GM23338 (cell line): ENCODE measurements around the gene DENND2C. TPM values are rescaled to one million over a fixed set of nuclear protein-coding genes. Genes with fewer than 3 reads are reported as not detected.

Source experiments
- ATAC-seq: fragments of 200-7000 bp; cut with Tn5 transposase; 3 replicates; pipeline ENCODE4 v1.9.1; 2020
- DNase-seq: peaks from one replicate; pipeline ENCODE4 v3.0.0-alpha.2; 2015; ENCODE audit warnings: low spot score
- H2AFZ ChIP-seq: fragments of 200-600 bp; sonication (generic); 2 replicates; pipeline ENCODE4 v1.8.0; 2016; ENCODE audit warnings: antibody characterized with exemption, mild to moderate bottlenecking, moderate library complexity
- H3F3A ChIP-seq: fragments of 200-600 bp; sonication (generic); replicated peaks from 2 replicates; pipeline ENCODE4 v1.8.0; 2017; ENCODE audit warnings: antibody characterized with exemption, mixed run types, low read depth
- H3K27ac ChIP-seq: fragments of 200-600 bp; sonication (generic); 2 replicates; pipeline ENCODE4 v1.6.1; 2016; ENCODE audit warnings: low read depth
- H3K27me3 ChIP-seq: fragments of 200-600 bp; sonication (generic); 2 replicates; pipeline ENCODE4 v1.8.0; 2016; ENCODE audit warnings: mild to moderate bottlenecking, mixed run types, moderate library complexity; ENCODE audit not compliant: insufficient read depth
- H3K36me3 ChIP-seq: fragments of 200-600 bp; sonication (generic); 2 replicates; pipeline ENCODE4 v1.8.0; 2016; ENCODE audit warnings: mild to moderate bottlenecking; ENCODE audit not compliant: insufficient read depth
- H3K4me1 ChIP-seq: fragments of 200-600 bp; sonication (generic); 2 replicates; pipeline ENCODE4 v1.8.0; 2016; ENCODE audit warnings: mild to moderate bottlenecking, moderate library complexity; ENCODE audit not compliant: insufficient read depth
- H3K4me2 ChIP-seq: fragments of 200-600 bp; sonication (generic); 2 replicates; pipeline ENCODE4 v1.7.1; 2017; ENCODE audit warnings: mixed run types
- H3K4me3 ChIP-seq: fragments of 200-600 bp; sonication (generic); 2 replicates; pipeline ENCODE4 v1.6.1; 2016; ENCODE audit warnings: mixed run types
- H3K79me2 ChIP-seq: fragments of 200-600 bp; sonication (generic); replicated peaks from 2 replicates; pipeline ENCODE4 v1.8.0; 2017; ENCODE audit warnings: mild to moderate bottlenecking; ENCODE audit not compliant: insufficient read depth
- H3K9me2 ChIP-seq: fragments of 200-600 bp; sonication (generic); 2 replicates; pipeline ENCODE4 v1.8.0; 2017; ENCODE audit not compliant: insufficient read depth
- H4K20me1 ChIP-seq: fragments of 200-600 bp; sonication (generic); replicated peaks from 2 replicates; pipeline ENCODE4 v1.8.0; 2017; ENCODE audit warnings: mild to moderate bottlenecking; ENCODE audit not compliant: insufficient read depth
- H3K27ac Mint-ChIP-seq: 2 replicates; pipeline ENCODE4 v1.8.0; 2020; ENCODE audit warnings: inconsistent platforms, mild to moderate bottlenecking, moderate library complexity, mixed read lengths
- H3K27me3 Mint-ChIP-seq: 3 replicates; pipeline ENCODE4 v1.8.0; 2022; ENCODE audit warnings: low read depth, mild to moderate bottlenecking, moderate library complexity, mixed read lengths, inconsistent platforms; ENCODE audit not compliant: insufficient read depth, poor library complexity
- H3K36me3 Mint-ChIP-seq: 3 replicates; pipeline ENCODE4 v1.8.0; 2021; ENCODE audit warnings: low read depth, mild to moderate bottlenecking, inconsistent platforms, moderate library complexity, mixed read lengths
- H3K4me1 Mint-ChIP-seq: 3 replicates; pipeline ENCODE4 v1.8.0; 2020; ENCODE audit warnings: mild to moderate bottlenecking, inconsistent platforms, mixed read lengths
- H3K4me3 Mint-ChIP-seq: 3 replicates; pipeline ENCODE4 v1.8.0; 2021; ENCODE audit warnings: moderate library complexity, mild to moderate bottlenecking, inconsistent platforms, mixed read lengths
- H3K9me3 Mint-ChIP-seq: 3 replicates; pipeline ENCODE4 v1.8.0; 2020; ENCODE audit warnings: moderate library complexity, mild to moderate bottlenecking, inconsistent platforms, mixed read lengths
- CREB1 ChIP-seq: fragments of 250-450 bp; sonication (Bioruptor Pico); IDR thresholded peaks from 2 replicates; pipeline ENCODE4 v1.5.0; 2020; ENCODE audit warnings: low read depth, mild to moderate bottlenecking, moderate library complexity
- CTCF ChIP-seq, 2 experiments: fragments of 200-600 bp in 1 of 2; sonication (generic) in 1 of 2; conservative IDR thresholded peaks; 2 replicates each; pipeline versions ENCODE4 v1.5.1 to v1.6.1; 2016 to 2017; ENCODE audit warnings: antibody characterized with exemption in 2 of 2, low read depth in 2 of 2, mild to moderate bottlenecking in 2 of 2, moderate library complexity in 1 of 2
- ETS1 ChIP-seq: IDR thresholded peaks from 2 replicates; pipeline ENCODE4 v1.6.1; 2016; ENCODE audit warnings: antibody characterized with exemption
- EZH2 ChIP-seq: fragments of 200-600 bp; sonication (generic); IDR thresholded peaks from one replicate; pipeline ENCODE4 v1.8.0; 2017; ENCODE audit warnings: antibody characterized with exemption, mild to moderate bottlenecking, low read depth; ENCODE audit not compliant: unreplicated experiment
- EZH2phosphoT487 ChIP-seq: fragments of 200-600 bp; sonication (generic); IDR thresholded peaks from one replicate; pipeline ENCODE4 v1.8.1; 2018; ENCODE audit warnings: antibody characterized with exemption; ENCODE audit not compliant: unreplicated experiment
- JUNB ChIP-seq: IDR thresholded peaks from one replicate; pipeline ENCODE4 v1.6.1; 2016; ENCODE audit warnings: antibody characterized with exemption; ENCODE audit not compliant: unreplicated experiment
- POLR2AphosphoS5 ChIP-seq: IDR thresholded peaks from 2 replicates; pipeline ENCODE4 v1.6.1; 2016; ENCODE audit warnings: antibody characterized with exemption, low read depth
- STAT1 ChIP-seq: IDR thresholded peaks from one replicate; pipeline ENCODE4 v1.6.1; 2016; ENCODE audit warnings: antibody characterized with exemption; ENCODE audit not compliant: unreplicated experiment
- ZNF114 ChIP-seq: fragments of 250-450 bp; sonication (Bioruptor Pico); IDR thresholded peaks from 2 replicates; pipeline ENCODE4 v1.5.0; 2020; ENCODE audit warnings: mild to moderate bottlenecking, moderate library complexity
- ZNF331 ChIP-seq: fragments of 250-450 bp; sonication (Bioruptor Pico); IDR thresholded peaks from 2 replicates; pipeline ENCODE4 v1.5.0; 2020; ENCODE audit warnings: low read depth, mild to moderate bottlenecking, moderate library complexity
- ZNF462 ChIP-seq: fragments of 250-450 bp; sonication (Bioruptor Pico); IDR thresholded peaks from 2 replicates; pipeline ENCODE4 v1.5.0; 2020; ENCODE audit warnings: mild to moderate bottlenecking, moderate library complexity
- polyA plus RNA-seq: library from polyadenylated mRNA; unstranded; fragments of >200 nt; fragmentation: Nextera tagmentation; extraction: Ambion mirVana; gene quantifications from 2 replicates; pipeline ENCODE4 v1.2.1, GENCODE V29; 2016
- total RNA-seq: library from RNA; depleted of rRNA; stranded (reverse); fragments of >200 nt; shearing (Covaris generic); gene quantifications from 2 replicates; pipeline ENCODE4 v1.2.3, GENCODE V29; 2014

Gene DENND2C
- total and polyA plus RNA-seq, 2 experiments from 2014 or later: 4.1 to 7.0 TPM

GRCh38 chr1:114651893-114652292 is 18.0 kb downstream of the DENND2C start:
- no peaks in the 10 kb centered on the region for H3K9me2 ChIP-seq
- H3K27ac ChIP-seq: no peak overlapping the region
- H3K27me3 ChIP-seq: no peaks in the 10 kb centered on the region
- Mint-ChIP-seq H3K36me3 (no peaks in the 10 kb centered on the region), H3K9me3 (no peaks in the 10 kb centered on the region), H3K27ac (no peak overlapping the region), H3K4me3 (no peak overlapping the region), H3K27me3 (peaks cover 2% of the 10 kb centered on the region), H3K4me1 (no peaks in the 10 kb centered on the region)
- DNase-seq (no peak), ATAC-seq (no peak; the same call in 2 of the 3 replicates)
- no peak overlapping the region for H3K4me3 ChIP-seq
- no peak overlapping the region for H3K4me2 ChIP-seq
- TF ChIP-seq POLR2AphosphoS5 (no peak), JUNB (no peak), STAT1 (no peak), EZH2phosphoT487 (no peak), CTCF (conservative IDR thresholded peaks at IDR 0.05; ENCODE audit: low read depth in 2 of 2) (no peak), CREB1 (CRISPR knock-in tag) (no peak), ETS1 (no peak), ZNF331 (no peak), ZNF114 (CRISPR knock-in tag) (no peak), ZNF462 (CRISPR knock-in tag) (no peak), EZH2 (no peak)
- no peaks in the 10 kb centered on the region for H3F3A ChIP-seq
- H3K79me2 ChIP-seq: no peaks in the 10 kb centered on the region
- H4K20me1 ChIP-seq: no peaks in the 10 kb centered on the region
- no peaks in the 10 kb centered on the region for H3K36me3 ChIP-seq
- no peaks in the 10 kb centered on the region for H3K4me1 ChIP-seq
- H2AFZ ChIP-seq: no peak overlapping the region
